GM12892 (cell line): ENCODE measurements around the gene ZNF23.

Source experiments
- POLR2A ChIP-seq: IDR thresholded peaks from 2 replicates; pipeline ENCODE4 v1.6.1; 2011; ENCODE audit warnings: low read depth, low read length, control low read depth
- POLR2AphosphoS5 ChIP-seq: IDR thresholded peaks from 2 replicates; pipeline ENCODE4 v1.6.1; 2011; ENCODE audit warnings: low read depth, low read length, control low read depth
- TAF1 ChIP-seq: IDR thresholded peaks from 2 replicates; pipeline ENCODE4 v1.6.1; 2011; ENCODE audit warnings: low read depth, mild to moderate bottlenecking, control low read depth, low read length, borderline replicate concordance

DNA sequence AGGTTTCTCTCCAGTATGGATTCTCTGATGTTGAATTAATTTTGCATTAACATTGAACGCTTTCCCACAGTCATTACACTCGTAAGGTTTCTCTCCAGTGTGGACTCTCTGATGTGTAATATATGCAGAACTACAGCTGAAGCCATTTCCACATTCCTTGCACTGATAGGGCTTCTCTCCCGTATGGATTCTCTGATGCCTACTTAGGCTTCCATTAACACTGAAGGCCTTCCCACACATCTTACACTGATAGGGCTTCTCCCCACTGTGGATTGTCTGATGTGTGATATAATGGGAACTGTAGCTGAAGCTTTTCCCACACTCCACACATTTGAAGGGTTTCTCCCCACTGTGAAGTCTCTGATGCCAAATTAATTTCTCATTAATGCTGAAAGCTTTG, 13.0 kb downstream of the ZNF23 start:
- TF ChIP-seq POLR2AphosphoS5 (no peak), POLR2A (no peak), TAF1 (no peak)
